ENCODE measurements around the gene ZDHHC18.
"Not testable (repeated sequence)": the region's sequence is repeated elsewhere in the genome, so short reads cannot be mapped to it uniquely, and the experiment has no call there.

ZDHHC18 gene

DNA sequence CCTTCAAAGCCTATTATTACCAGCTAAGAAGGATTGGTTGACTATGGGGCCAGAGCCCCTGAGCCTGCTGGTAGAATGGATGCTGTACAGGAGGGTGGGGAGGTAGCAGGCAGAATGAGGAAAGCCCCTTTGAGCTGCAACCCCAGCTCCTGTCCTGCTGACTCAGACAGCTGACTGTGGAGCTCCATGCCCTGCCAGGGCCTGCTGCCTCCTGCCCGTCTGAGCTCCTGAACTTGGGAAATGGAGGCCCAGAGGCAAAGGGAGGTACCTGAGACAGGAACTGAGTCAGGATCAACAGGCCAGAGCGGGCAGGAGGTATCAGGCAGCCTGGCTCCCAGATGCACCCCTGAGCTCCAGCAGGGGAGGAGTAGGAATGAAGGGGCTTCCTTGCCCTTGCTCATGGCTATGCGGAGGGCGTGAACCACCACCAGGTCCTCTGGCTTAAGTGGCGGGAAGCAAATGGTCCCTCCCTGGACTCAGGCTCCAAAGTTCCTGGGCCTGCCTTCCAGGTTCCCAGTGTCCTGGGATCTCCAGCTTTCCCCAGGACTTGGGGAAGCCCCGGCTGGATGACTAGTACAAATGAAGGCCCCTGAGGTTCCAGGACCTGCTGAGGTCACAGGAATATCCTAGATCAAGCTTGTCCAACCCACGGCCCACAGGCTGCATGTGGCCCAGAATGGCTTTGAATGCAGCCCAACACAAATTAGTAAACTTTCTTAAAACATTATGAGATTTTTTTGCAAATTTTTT is 32.6 kb downstream of the ZDHHC18 start:
- DNase-seq (ENCODE audit: low spot score), result no peak

DNA sequence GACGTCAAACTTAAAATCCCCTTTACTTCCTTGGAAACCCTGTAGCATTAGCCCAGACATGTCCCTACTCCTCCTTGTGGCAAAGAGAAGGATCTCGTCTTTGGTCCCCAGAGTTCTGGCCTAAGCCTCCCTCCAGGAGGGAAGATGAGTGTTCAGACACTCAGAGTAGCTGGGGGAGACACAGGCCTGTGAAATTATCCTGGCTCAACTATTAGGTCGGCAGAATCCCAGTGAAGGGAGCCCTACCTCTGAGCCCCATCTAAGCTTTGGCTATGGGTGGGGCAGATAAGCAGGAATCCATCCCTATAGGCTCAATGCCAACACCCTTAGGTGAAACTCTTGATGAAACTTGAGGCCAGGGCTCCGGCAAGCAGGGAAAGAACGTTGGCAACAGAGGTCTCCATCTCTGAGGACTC is 34.8 kb downstream of the ZDHHC18 start:
- DNase-seq (ENCODE audit: low spot score), result no peak

DNA sequence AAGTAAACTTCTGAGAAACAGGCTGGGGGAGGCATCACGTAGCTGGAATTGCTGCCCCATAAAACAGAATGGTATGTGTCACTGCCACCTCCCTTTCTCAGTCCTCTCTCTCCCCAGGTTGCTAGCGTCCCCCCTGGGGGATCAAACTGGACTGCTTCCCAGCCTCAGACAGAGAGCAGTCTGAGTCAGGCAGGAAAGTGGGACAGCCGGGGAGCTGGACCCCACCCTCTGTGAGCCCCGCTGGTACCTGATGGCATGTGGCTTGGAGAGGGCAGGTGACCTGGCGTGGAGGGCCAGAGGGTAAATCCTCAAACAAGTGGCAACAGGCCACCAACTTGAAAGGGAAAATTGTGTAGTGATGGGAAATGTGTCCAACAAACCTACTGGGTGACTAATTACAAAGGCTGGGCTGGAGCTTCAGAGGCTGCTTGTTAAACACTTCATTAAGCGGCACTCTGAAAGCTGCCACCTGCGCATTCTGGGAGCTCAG is 35.4 kb downstream of the ZDHHC18 start:
- no peak for DNase-seq (ENCODE audit: low spot score)

DNA sequence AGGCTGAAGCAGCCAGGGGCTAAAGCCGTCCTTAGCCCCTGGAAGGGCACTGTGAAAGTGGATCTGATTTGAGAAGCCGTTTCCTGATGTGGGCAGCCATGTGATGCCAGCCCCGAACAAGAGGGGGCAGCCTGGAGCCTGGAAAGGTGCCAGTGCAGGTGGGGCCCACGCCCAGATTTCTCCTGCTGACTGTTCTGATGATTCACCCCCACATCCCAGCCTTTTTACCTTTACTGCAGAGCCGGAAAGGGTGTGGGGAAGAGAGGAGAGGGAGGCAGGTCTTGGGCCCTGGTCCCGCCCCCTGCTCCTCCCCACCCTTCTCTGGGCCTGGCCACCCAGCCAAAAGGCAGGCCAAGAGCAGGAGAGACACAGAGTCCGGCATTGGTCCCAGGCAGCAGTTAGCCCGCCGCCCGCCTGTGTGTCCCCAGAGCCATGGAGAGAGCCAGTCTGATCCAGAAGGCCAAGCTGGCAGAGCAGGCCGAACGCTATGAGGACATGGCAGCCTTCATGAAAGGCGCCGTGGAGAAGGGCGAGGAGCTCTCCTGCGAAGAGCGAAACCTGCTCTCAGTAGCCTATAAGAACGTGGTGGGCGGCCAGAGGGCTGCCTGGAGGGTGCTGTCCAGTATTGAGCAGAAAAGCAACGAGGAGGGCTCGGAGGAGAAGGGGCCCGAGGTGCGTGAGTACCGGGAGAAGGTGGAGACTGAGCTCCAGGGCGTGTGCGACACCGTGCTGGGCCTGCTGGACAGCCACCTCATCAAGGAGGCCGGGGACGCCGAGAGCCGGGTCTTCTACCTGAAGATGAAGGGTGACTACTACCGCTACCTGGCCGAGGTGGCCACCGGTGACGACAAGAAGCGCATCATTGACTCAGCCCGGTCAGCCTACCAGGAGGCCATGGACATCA is 36.5 kb downstream of the ZDHHC18 start, which contains the start of gene SFN:
TSS of gene SFN (plus strand) at position 369 of the 904 bp plus-strand sequence. CDS start at position 433, 64 bp downstream.
- DNase-seq (ENCODE audit: low spot score), result peak; percentile 74

DNA sequence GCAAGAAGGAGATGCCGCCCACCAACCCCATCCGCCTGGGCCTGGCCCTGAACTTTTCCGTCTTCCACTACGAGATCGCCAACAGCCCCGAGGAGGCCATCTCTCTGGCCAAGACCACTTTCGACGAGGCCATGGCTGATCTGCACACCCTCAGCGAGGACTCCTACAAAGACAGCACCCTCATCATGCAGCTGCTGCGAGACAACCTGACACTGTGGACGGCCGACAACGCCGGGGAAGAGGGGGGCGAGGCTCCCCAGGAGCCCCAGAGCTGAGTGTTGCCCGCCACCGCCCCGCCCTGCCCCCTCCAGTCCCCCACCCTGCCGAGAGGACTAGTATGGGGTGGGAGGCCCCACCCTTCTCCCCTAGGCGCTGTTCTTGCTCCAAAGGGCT is 37.2 kb downstream of the ZDHHC18 start:
- DNase-seq (ENCODE audit: low spot score), result no peak

DNA sequence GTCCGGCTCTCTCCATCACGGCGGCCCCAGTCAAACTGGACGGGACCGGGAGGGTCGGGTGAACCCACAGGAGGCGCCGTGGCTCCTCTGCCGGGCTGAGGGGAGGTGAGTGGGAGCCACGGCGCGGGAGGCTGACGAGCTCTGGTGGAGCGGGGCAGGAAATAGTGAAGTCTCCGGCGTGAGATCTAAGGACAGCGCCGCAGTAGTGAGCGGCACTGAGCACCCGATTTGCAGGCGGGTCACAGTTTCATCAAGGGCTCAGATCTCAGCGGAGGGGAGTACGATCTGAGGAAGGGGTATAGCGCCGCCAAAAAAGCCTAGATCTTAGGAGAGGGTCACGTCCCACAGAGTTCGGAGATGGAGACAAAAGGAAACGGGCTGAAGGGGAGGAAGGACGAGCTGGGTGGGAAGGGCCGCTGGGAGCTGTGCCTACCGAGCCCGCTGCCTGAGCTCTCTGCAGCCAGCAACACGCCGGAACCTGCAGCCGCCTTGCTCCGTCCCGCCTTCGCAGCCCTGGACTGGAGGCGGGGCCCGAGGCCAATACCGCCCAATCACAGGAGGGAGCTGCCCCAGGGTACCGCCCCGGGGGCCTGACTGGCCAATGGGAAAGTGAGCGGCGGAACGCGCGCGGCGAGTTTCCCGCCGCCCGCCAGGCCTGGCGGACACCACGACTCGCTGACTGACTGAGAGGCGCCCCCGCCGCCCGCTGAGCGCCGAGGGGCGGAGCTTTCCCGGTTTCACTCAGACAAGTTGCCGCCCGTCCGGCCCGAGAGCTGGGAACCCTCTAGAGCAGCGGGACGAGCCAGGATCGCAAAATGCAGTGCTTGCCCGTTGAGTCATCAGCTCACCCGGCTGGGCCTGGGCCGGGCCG is 38.4 kb downstream of the ZDHHC18 start:
- peak; percentile 98 for DNase-seq (ENCODE audit: low spot score)

DNA sequence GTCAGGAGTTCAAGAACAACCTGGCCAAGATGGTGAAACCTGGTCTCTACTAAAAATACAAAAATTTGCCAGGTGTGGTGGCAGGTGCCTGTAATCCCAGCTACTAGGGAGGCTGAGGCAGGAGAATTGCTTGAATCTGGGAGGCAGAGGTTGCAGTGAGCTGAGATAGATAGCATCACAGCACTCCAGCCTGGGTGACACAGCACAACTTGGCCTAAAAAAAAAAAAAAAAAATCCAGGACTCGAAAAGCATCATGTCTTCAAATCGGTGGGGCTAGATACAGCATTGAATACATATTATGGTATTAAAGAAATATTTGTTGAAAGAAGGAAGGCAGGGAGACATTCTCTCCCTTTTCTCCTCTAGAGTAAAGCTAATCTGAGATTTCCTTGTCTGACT is 46.6 kb downstream of the ZDHHC18 start:
- DNase-seq (ENCODE audit: low spot score), result not testable (repeated sequence)

- DNase-seq (ENCODE audit: low spot score), result no peak
These were observed 48.4 kb downstream of the ZDHHC18 start for GRCh38 chr1:26874896-26875295.

GRCh38 chr1:26877326-26877725 is 50.8 kb downstream of the ZDHHC18 start:
- no peak for DNase-seq (ENCODE audit: low spot score)

- no peak for DNase-seq (ENCODE audit: low spot score)
These were observed 53.3 kb downstream of the ZDHHC18 start for GRCh38 chr1:26879793-26880192.

GRCh38 chr1:26881611-26882010 is 55.1 kb downstream of the ZDHHC18 start:
- not testable (repeated sequence) for DNase-seq (ENCODE audit: low spot score)

- no peak for DNase-seq (ENCODE audit: low spot score)
These were observed 56.4 kb downstream of the ZDHHC18 start for GRCh38 chr1:26882696-26883463.

DNA sequence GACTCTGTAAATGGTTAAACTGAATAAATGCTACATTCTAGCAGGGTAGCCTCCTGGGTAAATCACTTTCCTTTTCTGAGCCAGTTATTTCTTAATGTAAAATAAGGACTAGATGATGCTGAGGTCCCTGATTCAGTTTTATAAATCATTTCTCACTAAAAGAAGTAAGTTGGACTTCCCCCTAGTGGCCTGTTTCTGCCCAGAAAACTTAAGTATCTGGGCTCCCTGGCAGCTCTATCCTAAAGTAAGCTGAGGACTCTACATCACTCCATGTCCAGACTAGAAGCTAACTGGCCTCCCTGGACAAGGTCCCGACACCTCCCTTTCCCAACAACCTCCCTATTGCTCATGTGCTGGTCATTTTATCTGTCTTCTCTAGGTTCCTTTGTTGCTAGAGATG is 60.6 kb downstream of the ZDHHC18 start:
- peak; percentile 19 for DNase-seq (ENCODE audit: low spot score)

DNA sequence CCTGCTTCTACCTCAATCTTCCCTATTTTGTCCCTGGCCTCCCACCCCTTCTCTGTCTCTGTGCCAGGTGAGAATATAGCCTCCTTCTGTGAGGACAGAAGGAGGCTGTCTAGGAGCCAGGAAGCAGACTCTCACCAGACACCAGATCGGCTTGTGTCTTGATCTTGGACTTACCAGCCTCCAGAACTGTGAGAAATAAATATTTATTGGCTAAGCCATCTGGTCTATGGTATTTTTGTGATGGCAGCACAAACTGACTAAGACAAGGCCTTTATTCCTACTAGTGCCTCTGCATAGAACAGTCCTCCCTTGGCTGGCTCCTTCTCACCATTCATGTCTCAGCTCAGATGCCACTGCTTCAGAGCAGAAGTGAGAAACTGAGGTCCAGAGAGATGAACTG is 61.7 kb downstream of the ZDHHC18 start:
- no peak for DNase-seq (ENCODE audit: low spot score)

DNA sequence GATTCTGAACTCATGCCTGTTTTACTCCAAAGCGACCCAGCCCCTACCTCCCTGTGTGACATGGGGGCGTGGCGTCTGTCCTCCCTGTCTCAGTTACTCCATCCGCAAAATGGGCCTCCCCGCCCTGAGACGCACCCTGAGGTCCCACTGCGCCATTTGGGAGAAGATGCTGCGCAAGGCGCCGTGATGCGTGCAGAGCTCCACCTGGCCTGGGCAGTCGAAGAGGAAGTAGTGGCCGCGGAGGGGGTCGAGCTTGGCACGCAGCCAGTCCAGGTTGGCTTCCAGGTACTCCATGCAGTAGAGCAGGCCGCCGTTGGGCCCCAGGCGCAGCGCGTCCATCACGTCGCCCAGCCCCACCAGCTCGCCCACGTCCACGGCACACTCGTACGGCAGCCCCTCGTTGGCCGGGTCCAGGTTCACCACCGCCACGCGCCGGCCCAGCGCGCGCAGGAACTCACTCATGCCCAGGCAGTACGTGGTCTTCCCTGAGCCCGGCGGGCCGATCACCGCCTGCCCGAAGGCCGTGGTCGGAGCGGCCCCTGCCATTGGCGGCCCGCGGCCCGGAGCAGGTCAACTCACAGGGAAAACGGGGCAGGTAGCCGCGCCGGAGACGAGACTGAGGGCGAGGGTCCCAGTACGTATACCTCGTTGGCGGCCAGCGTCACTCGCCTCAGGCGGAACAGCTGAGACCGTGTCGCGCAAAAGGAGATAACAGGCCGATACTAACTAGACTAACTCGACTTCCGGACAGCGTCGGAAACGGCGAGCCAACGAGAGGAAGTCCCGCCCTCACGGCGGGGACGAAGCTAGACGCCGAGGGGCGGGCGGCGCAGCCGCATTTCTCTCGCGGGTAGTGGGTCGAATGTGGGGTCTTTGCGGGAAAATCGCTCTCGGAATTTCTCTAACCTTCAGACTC is 63.3 kb downstream of the ZDHHC18 start, which contains the start of gene GPN2:
TSS of gene GPN2 (minus strand) at position 733 of the 916 bp plus-strand sequence. CDS start at position 546, 187 bp downstream.
- peak; percentile 87 for DNase-seq (ENCODE audit: low spot score)

- no peak for DNase-seq (ENCODE audit: low spot score)
These were observed 63.9 kb downstream of the ZDHHC18 start for GRCh38 chr1:26890467-26890796.

DNA sequence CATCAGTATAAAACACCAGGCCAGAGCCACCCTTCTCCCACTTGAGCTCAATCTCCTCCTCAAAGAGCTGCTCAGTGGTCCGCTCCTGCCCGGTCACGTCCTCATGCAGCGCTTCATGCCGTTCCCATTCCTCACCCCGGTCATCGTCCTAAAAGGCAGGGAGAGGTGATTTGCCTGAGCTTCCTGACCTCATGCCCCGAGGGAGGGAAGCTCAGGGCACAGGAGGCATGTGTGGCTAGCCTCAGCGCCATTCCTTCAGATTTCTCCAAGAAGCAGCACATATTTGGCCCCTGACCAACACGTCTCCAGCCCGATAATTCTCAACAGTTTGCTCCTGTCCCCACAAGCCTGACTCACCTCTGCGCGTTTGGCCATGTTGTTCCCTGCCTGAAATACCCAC is 67.8 kb downstream of the ZDHHC18 start:
- DNase-seq (ENCODE audit: low spot score), result no peak

- no peak for DNase-seq (ENCODE audit: low spot score)
These were observed 70.9 kb downstream of the ZDHHC18 start for GRCh38 chr1:26897351-26897750.

GRCh38 chr1:26900001-26900814 is 73.7 kb downstream of the ZDHHC18 start, which contains the start of gene GPATCH3:
Gene GPATCH3 (minus strand): TSS chr1:26900467. CDS start chr1:26900442, 25 bp downstream.
- DNase-seq (ENCODE audit: low spot score), result peak; percentile 94

All from activated CD4-positive, alpha-beta T cell treated with anti-CD3 and anti-CD28 coated beads, Interleukin-2, Interleukin-4, amounts not matched to agents 100 ng/mL and 50 ng/mL, durations not matched to agents 16 hours and 8 hours (primary cell).